Measurements from ENCODE around the gene ADAMTSL5. TPM values are rescaled to one million over a fixed set of nuclear protein-coding genes. Genes with fewer than 3 reads are reported as not detected.

The ADAMTSL5 gene
- total and polyA plus RNA-seq, 9 of the 15 experiments (the other 6 are each of a cell fraction or from before 2014, with no cell fraction given): 1.0 to 11.6 (median 4.1) TPM

DNA sequence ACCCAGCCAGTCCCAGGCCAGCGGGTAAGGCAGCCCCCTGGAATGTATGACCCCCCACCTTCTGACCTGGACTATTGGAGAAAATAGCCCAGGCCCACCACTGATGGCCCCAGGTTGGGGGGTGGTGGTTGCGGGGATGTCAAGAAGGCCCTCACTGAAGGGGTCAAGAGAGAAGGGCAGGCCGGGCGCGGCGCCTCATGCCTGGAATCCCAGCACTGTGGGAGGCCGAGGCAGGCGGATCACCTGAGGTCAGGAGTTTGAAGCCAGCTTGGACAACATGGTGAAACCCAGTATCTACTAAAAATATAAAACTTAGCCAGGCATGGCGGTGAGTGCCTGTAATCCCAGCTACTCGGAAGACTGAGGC is 1.5 kb upstream of the ADAMTSL5 start (continued):
- TF ChIP-seq SRF (CRISPR knock-in tag; IDR thresholded peaks at IDR 0.05): no peak

DNA sequence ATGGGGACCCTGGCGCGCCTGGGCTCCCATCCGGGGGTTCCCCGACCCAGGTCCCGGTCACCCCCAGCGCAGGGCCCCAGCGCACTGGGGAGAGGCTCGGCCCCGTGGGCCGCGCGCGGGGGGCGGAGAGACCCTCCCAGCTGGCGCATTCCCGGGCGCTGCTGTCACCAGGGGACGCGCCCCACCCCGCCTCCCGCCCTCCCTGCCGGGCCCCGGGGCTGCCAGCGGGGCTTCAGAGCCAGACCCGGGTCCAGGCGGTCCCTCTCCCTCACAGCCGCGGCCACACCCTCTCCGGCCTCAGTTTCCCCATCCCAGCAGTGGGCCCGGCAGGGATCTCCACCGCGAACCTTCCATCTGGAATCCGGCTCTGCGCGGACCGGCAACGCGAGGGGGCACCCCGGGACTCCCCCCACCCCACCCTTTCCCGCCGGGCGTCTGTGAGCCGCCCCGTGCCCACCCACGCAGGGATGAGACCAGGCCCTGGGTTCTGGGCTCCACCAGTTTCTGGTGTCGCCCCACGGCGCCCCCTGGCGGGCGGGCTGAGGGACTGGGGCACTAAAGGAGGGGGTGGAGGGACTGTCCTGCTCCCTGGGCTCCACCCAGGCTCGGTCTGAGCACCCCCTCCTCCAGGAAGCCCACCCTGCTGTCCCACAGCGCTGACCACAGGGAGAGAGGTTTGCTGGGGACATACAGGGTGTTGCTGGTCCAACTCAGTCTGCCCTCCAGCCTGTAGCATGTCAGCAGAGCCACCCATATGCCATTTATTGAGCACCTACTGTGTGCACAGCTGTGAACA is 878 bp upstream of the ADAMTSL5 start:
- no peaks in the 10 kb centered on the region for H3K27me3 ChIP-seq (ENCODE audit: control insufficient read depth in 2 of 2, insufficient read depth in 2 of 2, low read length in 2 of 2)
- peak overlapping the region; percentile 80 for H2AFZ ChIP-seq (ENCODE audit: low read depth, low read length)
- peak overlapping the region; percentile 85 for H3K4me3 ChIP-seq
- ChIA-PET POLR2A (no interaction called here), CTCF (ENCODE audit: low intra/inter-chr PET ratio) (interaction anchor here (0.6 to 1.4 kb wide), 3 partner anchors 43 to 276 kb away, joined by 3 to 6 read pairs (median 3); no protein-coding TSS in a partner anchor)
- peak overlapping the region; percentile 55 to 96; a peak in 3 of 4 replicates for H3K9ac ChIP-seq (ENCODE audit: insufficient read depth in 1 of 2, low read depth in 2 of 2, low read length in 2 of 2)
- H3K27ac ChIP-seq (ENCODE audit: extremely low read depth, low read depth, low read length): peak overlapping the region; percentile 76; the same call in 1 of the 3 replicates
- DNase-seq (ENCODE audit: extremely low read depth in 1 of 4, low spot score in 3 of 4) (peak; percentile 83 to 93 (median 89)), FAIRE-seq (peak; percentile 69), ATAC-seq (peak; percentile 91)
- in situ Hi-C loops (cut with MboI): no loop called here
- intact Hi-C loops (cut with micrococcal nuclease): loop anchor here (2.0 to 5.0 kb wide), 2 partner anchors 35 to 56 kb away; partner anchors contain the start of gene C19orf25
- BruUV-seq (replicated peaks): no TSS peak
- peaks cover 11% of the 10 kb centered on the region; the same call in 2 of the 3 replicates for H3K79me2 ChIP-seq (ENCODE audit: control insufficient read depth, insufficient read depth, low read length)
- H3K9me3 ChIP-seq (replicated peaks; ENCODE audit: control insufficient read depth, insufficient read depth, low read depth, low read length): peaks cover 3% of the 10 kb centered on the region
- no peaks in the 10 kb centered on the region for H4K20me1 ChIP-seq (replicated peaks; ENCODE audit: control insufficient read depth, insufficient read depth, low read length)
- peaks cover 4% of the 10 kb centered on the region; the same call in 1 of the 3 replicates for H3K36me3 ChIP-seq (ENCODE audit: control insufficient read depth, insufficient read depth, low read length)
- peak overlapping the region; percentile 61; the same call in 1 of the 2 replicates for H3K4me2 ChIP-seq (ENCODE audit: insufficient read depth, low read length)
- no peaks in the 10 kb centered on the region for H3K9me1 ChIP-seq (ENCODE audit: control insufficient read depth, insufficient read depth, low read length)
- peaks cover 0 to 46% of the 10 kb centered on the region in 2 experiments for H3K4me1 ChIP-seq (replicated peaks in 1 of 2; ENCODE audit: control insufficient read depth in 2 of 2, insufficient read depth in 2 of 2, low read length in 2 of 2)
- 2% methylated on average over 30 of the region's 52 CpGs for WGBS (ENCODE audit: insufficient coverage, low coverage, missing lambda C conversion rate)
- no peak for TF ChIP-seq EHMT2 (IDR thresholded peaks at IDR 0.05)
- TF ChIP-seq ZNF175 (CRISPR knock-in tag; IDR thresholded peaks at IDR 0.05; ENCODE audit: low read depth): no peak
- peak; percentile 36; the same call in 1 of the 2 replicates for TF ChIP-seq HNRNPL (IDR thresholded peaks at IDR 0.05; ENCODE audit: low read depth, low read length)
- TF ChIP-seq NBN (IDR thresholded peaks at IDR 0.05; ENCODE audit: low read depth): no peak
- TF ChIP-seq, protein P1, sequence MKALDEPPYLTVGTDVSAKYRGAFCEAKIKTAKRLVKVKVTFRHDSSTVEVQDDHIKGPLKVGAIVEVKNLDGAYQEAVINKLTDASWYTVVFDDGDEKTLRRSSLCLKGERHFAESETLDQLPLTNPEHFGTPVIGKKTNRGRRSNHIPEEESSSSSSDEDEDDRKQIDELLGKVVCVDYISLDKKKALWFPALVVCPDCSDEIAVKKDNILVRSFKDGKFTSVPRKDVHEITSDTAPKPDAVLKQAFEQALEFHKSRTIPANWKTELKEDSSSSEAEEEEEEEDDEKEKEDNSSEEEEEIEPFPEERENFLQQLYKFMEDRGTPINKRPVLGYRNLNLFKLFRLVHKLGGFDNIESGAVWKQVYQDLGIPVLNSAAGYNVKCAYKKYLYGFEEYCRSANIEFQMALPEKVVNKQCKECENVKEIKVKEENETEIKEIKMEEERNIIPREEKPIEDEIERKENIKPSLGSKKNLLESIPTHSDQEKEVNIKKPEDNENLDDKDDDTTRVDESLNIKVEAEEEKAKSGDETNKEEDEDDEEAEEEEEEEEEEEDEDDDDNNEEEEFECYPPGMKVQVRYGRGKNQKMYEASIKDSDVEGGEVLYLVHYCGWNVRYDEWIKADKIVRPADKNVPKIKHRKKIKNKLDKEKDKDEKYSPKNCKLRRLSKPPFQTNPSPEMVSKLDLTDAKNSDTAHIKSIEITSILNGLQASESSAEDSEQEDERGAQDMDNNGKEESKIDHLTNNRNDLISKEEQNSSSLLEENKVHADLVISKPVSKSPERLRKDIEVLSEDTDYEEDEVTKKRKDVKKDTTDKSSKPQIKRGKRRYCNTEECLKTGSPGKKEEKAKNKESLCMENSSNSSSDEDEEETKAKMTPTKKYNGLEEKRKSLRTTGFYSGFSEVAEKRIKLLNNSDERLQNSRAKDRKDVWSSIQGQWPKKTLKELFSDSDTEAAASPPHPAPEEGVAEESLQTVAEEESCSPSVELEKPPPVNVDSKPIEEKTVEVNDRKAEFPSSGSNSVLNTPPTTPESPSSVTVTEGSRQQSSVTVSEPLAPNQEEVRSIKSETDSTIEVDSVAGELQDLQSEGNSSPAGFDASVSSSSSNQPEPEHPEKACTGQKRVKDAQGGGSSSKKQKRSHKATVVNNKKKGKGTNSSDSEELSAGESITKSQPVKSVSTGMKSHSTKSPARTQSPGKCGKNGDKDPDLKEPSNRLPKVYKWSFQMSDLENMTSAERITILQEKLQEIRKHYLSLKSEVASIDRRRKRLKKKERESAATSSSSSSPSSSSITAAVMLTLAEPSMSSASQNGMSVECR (CRISPR knock-in tag; IDR thresholded peaks at IDR 0.05): peak; percentile 34; the same call in 1 of the 2 replicates
- peak; percentile 94; the same call in 1 of the 2 replicates for TF ChIP-seq SMARCA5 (IDR thresholded peaks at IDR 0.05)
- TF ChIP-seq, protein P2, sequence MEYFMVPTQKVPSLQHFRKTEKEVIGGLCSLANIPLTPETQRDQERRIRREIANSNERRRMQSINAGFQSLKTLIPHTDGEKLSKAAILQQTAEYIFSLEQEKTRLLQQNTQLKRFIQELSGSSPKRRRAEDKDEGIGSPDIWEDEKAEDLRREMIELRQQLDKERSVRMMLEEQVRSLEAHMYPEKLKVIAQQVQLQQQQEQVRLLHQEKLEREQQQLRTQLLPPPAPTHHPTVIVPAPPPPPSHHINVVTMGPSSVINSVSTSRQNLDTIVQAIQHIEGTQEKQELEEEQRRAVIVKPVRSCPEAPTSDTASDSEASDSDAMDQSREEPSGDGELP (CRISPR knock-in tag; IDR thresholded peaks at IDR 0.05; ENCODE audit: borderline replicate concordance): peak; percentile 62; the same call in 1 of the 2 replicates
- TF ChIP-seq TCF3 (CRISPR knock-in tag; IDR thresholded peaks at IDR 0.05): 0 out of 2 replicates have a peak, but pooled peaks have one; percentile 10
- TF ChIP-seq BCOR (IDR thresholded peaks at IDR 0.05): peak; percentile 94
- peak; percentile 57; the same call in 1 of the 2 replicates for TF ChIP-seq ZNF263 (CRISPR knock-in tag; IDR thresholded peaks at IDR 0.05; ENCODE audit: borderline replicate concordance)
- no peak for TF ChIP-seq PCBP2 (IDR thresholded peaks at IDR 0.05; ENCODE audit: low read depth, low read length, poor library complexity, severe bottlenecking)
- peak; percentile 53 for TF ChIP-seq RB1 (IDR thresholded peaks at IDR 0.05; ENCODE audit: low read depth)
- TF ChIP-seq MAZ (CRISPR knock-in tag; conservative IDR thresholded peaks at IDR 0.05 in 1 of 2, IDR thresholded peaks at IDR 0.05 in 1 of 2): peak; percentile 82 to 96
- peak; percentile 77; the same call in 1 of the 2 replicates for TF ChIP-seq HDAC2 (IDR thresholded peaks at IDR 0.05)
